Nephron (organoid): Measurements from ENCODE around the gene BCL11A.

Experiments
- H3K27ac Mint-ChIP-seq, 3 experiments: 2 replicates each; pipeline ENCODE4 v1.8.0; 2020; ENCODE audit warnings: mixed read lengths in 3 of 3, mild to moderate bottlenecking in 2 of 3, moderate library complexity in 1 of 3
- H3K27me3 Mint-ChIP-seq: 2 replicates; pipeline ENCODE4 v1.8.0; 2021; ENCODE audit warnings: low read depth, mild to moderate bottlenecking, moderate library complexity, mixed read lengths
- H3K36me3 Mint-ChIP-seq: 2 replicates; pipeline ENCODE4 v1.8.0; 2020; ENCODE audit warnings: low read depth, mixed read lengths
- H3K4me1 Mint-ChIP-seq: 2 replicates; pipeline ENCODE4 v1.8.0; 2020; ENCODE audit warnings: mixed read lengths
- H3K4me3 Mint-ChIP-seq, 3 experiments: 2 replicates each; pipeline ENCODE4 v1.8.0; 2020; ENCODE audit warnings: mild to moderate bottlenecking in 3 of 3, mixed read lengths in 3 of 3, moderate library complexity in 2 of 3
- H3K9me3 Mint-ChIP-seq: 2 replicates; pipeline ENCODE4 v1.8.0; 2020; ENCODE audit warnings: mixed read lengths
- CTCF ChIP-seq, 3 experiments: fragments of 200-600 bp; sonication (generic); IDR thresholded peaks; one replicate each; pipeline ENCODE4 v1.5.0; 2021; ENCODE audit warnings: antibody characterized with exemption in 3 of 3; ENCODE audit not compliant: unreplicated experiment in 3 of 3

BCL11A gene

GRCh38 chr2:60496956-60497355 is 56.5 kb downstream of the BCL11A start:
- Mint-ChIP-seq H3K27ac (no peak overlapping the region), H3K27me3 (no peaks in the 10 kb centered on the region), H3K36me3 (peaks cover 12% of the 10 kb centered on the region), H3K4me1 (peaks cover 7% of the 10 kb centered on the region), H3K9me3 (no peaks in the 10 kb centered on the region), H3K4me3 (no peak overlapping the region)
- TF ChIP-seq CTCF (IDR thresholded peaks at IDR 0.05; ENCODE audit: unreplicated experiment in 3 of 3) = no peak

- Mint-ChIP-seq H3K27me3 (no peaks in the 10 kb centered on the region), H3K9me3 (no peaks in the 10 kb centered on the region)
Measured at GRCh38 chr2:60496475-60496874, 57.0 kb downstream of the BCL11A start.

GRCh38 chr2:60495041-60495625 is 58.3 kb downstream of the BCL11A start:
- TF ChIP-seq CTCF (IDR thresholded peaks at IDR 0.05; ENCODE audit: unreplicated experiment in 3 of 3) = no peak
- Mint-ChIP-seq H3K4me1 (peaks cover 6% of the 10 kb centered on the region), H3K4me3 (no peak overlapping the region), H3K9me3 (no peaks in the 10 kb centered on the region), H3K36me3 (peaks cover 16% of the 10 kb centered on the region), H3K27ac (no peak overlapping the region), H3K27me3 (no peaks in the 10 kb centered on the region)

More at GRCh38 chr2:60496475-60496874, 57.0 kb downstream of the BCL11A start:
- peaks cover 6% of the 10 kb centered on the region for H3K4me1 Mint-ChIP-seq
- no peak overlapping the region for H3K27ac Mint-ChIP-seq
- TF ChIP-seq CTCF (IDR thresholded peaks at IDR 0.05; ENCODE audit: unreplicated experiment in 3 of 3) = no peak
- no peak overlapping the region for H3K4me3 Mint-ChIP-seq
- peaks cover 15% of the 10 kb centered on the region for H3K36me3 Mint-ChIP-seq

- Mint-ChIP-seq H3K4me3 (no peak overlapping the region), H3K4me1 (peaks cover 6% of the 10 kb centered on the region), H3K27ac (no peak overlapping the region), H3K36me3 (peaks cover 15% of the 10 kb centered on the region), H3K27me3 (no peaks in the 10 kb centered on the region), H3K9me3 (no peaks in the 10 kb centered on the region)
- no peak for TF ChIP-seq CTCF (IDR thresholded peaks at IDR 0.05; ENCODE audit: unreplicated experiment in 3 of 3)
Measured at GRCh38 chr2:60493804-60494387, 59.6 kb downstream of the BCL11A start.

GRCh38 chr2:60492548-60492947 is 60.9 kb downstream of the BCL11A start:
- Mint-ChIP-seq H3K36me3 (peaks cover 21% of the 10 kb centered on the region), H3K27me3 (no peaks in the 10 kb centered on the region), H3K4me1 (peaks cover 6% of the 10 kb centered on the region), H3K4me3 (no peak overlapping the region), H3K27ac (no peak overlapping the region), H3K9me3 (no peaks in the 10 kb centered on the region)
- no peak for TF ChIP-seq CTCF (IDR thresholded peaks at IDR 0.05; ENCODE audit: unreplicated experiment in 3 of 3)

- H3K4me1 Mint-ChIP-seq = peaks cover 11% of the 10 kb centered on the region
- no peak for TF ChIP-seq CTCF (IDR thresholded peaks at IDR 0.05; ENCODE audit: unreplicated experiment in 3 of 3)
- H3K27me3 Mint-ChIP-seq = no peaks in the 10 kb centered on the region
- H3K27ac Mint-ChIP-seq = no peak overlapping the region
- no peaks in the 10 kb centered on the region for H3K9me3 Mint-ChIP-seq
- H3K36me3 Mint-ChIP-seq = peaks cover 26% of the 10 kb centered on the region
- no peak overlapping the region for H3K4me3 Mint-ChIP-seq
Measured at GRCh38 chr2:60490848-60491247, 62.6 kb downstream of the BCL11A start.
